Esophagus (tissue), 2 donors: ENCODE measurements around the gene RASAL2. TPM values are rescaled to one million over a fixed set of nuclear protein-coding genes. Genes with fewer than 3 reads are reported as not detected.
"Not testable (repeated sequence)": the region's sequence is repeated elsewhere in the genome, so short reads cannot be mapped to it uniquely, and the experiment has no call there.

Source experiments
- H3K27ac ChIP-seq, 2 donors: one replicate each; pipeline ENCODE4 v1.5.1; 2013; ENCODE audit warnings: low read depth in 2 of 2, mild to moderate bottlenecking in 2 of 2, inconsistent platforms in 1 of 2, low read length in 1 of 2, moderate library complexity in 1 of 2
- H3K27me3 ChIP-seq, 2 donors: one replicate each; pipeline ENCODE4 v1.6.1; 2013; ENCODE audit warnings: low read length in 2 of 2, control low read depth in 1 of 2, mild to moderate bottlenecking in 1 of 2; ENCODE audit not compliant: insufficient read depth in 2 of 2, control insufficient read depth in 1 of 2
- H3K36me3 ChIP-seq, 2 donors: one replicate each; pipeline ENCODE4 v1.6.1; 2013; ENCODE audit warnings: low read length in 1 of 2; ENCODE audit not compliant: control insufficient read depth in 2 of 2, insufficient read depth in 2 of 2
- H3K4me1 ChIP-seq, 2 donors: one replicate each; pipeline ENCODE4 v1.6.1; 2013; ENCODE audit warnings: low read length in 1 of 2; ENCODE audit not compliant: control insufficient read depth in 2 of 2, insufficient read depth in 2 of 2
- H3K4me3 ChIP-seq, 2 donors: one replicate each; pipeline ENCODE4 v1.5.1; 2013; ENCODE audit warnings: low read length in 2 of 2, mild to moderate bottlenecking in 2 of 2, low read depth in 1 of 2, moderate library complexity in 1 of 2
- H3K9me3 ChIP-seq, 2 donors: one replicate each; pipeline ENCODE4 v1.6.1; 2013; ENCODE audit warnings: mild to moderate bottlenecking in 2 of 2, low read depth in 1 of 2, low read length in 1 of 2, moderate library complexity in 1 of 2; ENCODE audit not compliant: control insufficient read depth in 2 of 2, insufficient read depth in 1 of 2
- WGBS, 2 donors: extraction: QIAGEN DNeasy Blood & Tissue Kit; methylation state at CpG; one replicate each; pipeline ENCODE4 v1.1.7; 2013; 5-methylcytosine and 5-hydroxymethylcytosine counted together
- polyA plus RNA-seq, 2 donors: library from polyadenylated mRNA; stranded (reverse); fragments of 200-250 nt; gene quantifications; one replicate each; pipeline ENCODE4 v1.2.3, GENCODE V29; 2013
- donor health status: healthy with polysubstance abuse.
- donor health status: Bipolar disorder and iron deficiency.

The RASAL2 gene
- polyA plus RNA-seq, 2 donors, result 13.3 to 14.3 TPM

DNA sequence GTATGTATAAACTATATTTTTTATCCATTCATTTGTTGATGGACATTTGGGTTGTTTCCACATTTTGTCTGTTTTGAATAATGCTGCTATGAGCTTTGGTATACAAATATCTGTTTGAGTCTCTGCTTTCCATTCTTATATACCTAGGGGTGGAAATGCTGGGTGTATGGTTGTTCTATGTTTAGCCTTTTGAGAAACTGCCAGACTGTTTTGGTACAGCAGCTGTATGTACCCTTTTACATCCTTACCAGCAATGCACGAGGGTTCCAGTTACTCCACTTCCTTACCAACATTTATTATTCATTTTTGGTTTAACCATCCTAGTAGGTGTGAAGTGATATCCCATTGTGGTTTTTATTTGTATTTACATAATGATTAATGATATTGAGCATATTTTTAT, 13.9 kb downstream of the RASAL2 start:
- H3K9me3 ChIP-seq, result no peaks in the 10 kb centered on the region
- WGBS, 2 donors, result 55 to 75% methylated on average over 1 of the region's 1 CpG

DNA sequence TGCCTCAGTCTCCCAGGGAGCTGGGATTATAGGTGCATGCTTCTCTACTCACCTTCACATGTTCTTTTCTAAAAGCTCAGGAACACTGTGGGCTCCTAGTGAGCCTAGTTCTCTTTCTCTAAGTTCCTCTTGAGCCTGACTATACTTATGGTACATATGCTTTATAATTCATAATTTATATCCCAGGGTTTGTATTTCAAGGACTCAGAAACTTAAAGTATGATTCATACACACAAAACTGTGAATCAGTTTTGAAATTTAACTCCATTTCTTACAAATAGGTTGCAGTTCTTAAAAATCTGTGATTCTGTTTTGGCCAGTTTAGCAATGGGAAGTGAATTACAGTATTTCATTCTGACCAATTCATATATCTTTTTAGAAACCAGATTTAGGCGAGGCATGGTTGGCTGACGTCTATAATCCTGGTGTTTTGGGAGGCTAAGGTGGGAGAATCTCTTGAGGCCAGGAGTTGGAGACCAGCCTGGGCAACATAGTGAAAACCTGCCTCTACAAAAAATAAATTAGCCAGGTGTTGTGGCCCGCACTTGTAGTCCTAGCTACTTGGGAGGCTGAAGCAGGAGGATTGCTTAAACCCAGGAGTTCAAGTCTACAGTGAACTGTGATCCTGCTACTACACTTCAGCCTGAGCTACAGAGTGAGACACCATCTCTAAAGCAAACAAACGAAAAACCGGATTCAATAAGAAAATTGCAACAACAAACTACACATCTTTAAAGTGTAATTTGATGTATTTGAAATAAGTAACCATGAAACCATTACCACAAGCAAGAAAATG, 15.6 kb downstream of the RASAL2 start:
- Histone ChIP-seq H3K27ac (no peak overlapping the region), H3K36me3 (no peaks in the 10 kb centered on the region), H3K4me1 (no peaks in the 10 kb centered on the region), H3K4me3 (no peak overlapping the region), H3K27me3 (no peaks in the 10 kb centered on the region), H3K9me3 (no peaks in the 10 kb centered on the region)
- WGBS, 2 donors, result 83 to 88% methylated on average over 5 of the region's 5 CpGs

More for the DNA sequence above, 13.9 kb downstream of the RASAL2 start:
- Histone ChIP-seq H3K27me3 (no peaks in the 10 kb centered on the region), H3K27ac (no peak overlapping the region), H3K4me1 (no peaks in the 10 kb centered on the region), H3K36me3 (no peaks in the 10 kb centered on the region), H3K4me3 (no peak overlapping the region)

DNA sequence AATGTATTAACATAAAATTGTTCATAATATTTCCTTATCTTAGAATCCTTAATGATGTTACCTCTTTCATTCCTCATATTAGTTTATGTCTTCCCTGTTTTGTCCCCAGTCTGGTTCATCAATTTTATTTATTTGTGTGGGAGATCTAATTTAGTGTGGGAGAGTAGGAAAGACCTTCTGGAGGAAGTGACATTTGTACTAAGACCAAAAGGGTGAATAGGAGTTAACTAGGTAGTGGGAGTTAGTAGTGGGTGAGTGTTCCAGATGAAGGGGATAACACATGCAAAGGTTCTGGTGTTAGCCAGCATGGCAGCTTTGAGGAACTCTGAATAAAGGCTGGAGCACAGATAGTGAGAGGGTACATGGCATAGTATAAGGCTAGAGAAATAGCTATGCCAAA, 21.4 kb downstream of the RASAL2 start:
- H3K36me3 ChIP-seq, result no peaks in the 10 kb centered on the region
- H3K4me3 ChIP-seq, result no peak overlapping the region
- H3K4me1 ChIP-seq, result no peaks in the 10 kb centered on the region
- H3K27me3 ChIP-seq, result no peaks in the 10 kb centered on the region
- H3K27ac ChIP-seq, result no peak overlapping the region
- no peaks in the 10 kb centered on the region for H3K9me3 ChIP-seq

DNA sequence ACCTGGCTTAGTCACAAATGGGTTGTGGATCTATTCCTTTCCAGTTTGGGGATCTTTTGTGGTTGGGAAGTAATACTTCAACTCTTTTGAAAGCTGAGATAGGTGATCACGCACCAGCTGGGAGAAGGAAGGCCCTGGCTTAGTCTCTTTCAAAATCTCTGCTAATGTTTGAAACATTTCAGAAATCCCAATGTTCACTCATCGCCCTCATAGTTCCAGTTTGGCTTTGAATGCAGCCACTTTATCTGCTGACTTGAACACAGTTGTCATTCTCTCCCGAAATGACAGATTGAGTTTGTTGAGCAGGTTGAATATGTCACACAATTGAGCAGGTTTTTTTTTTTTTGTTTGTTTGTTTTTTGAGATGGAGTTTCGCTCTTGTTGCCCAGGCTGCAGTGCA, 24.6 kb downstream of the RASAL2 start:
- no peaks in the 10 kb centered on the region for H3K27me3 ChIP-seq
- peaks cover 0 to 2% of the 10 kb centered on the region in 2 donors for H3K4me1 ChIP-seq
- 90 to 94% methylated on average over 4 of the region's 4 CpGs for WGBS, 2 donors
- no peaks in the 10 kb centered on the region for H3K36me3 ChIP-seq
- H3K4me3 ChIP-seq, result no peak overlapping the region
- no peaks in the 10 kb centered on the region for H3K9me3 ChIP-seq
- H3K27ac ChIP-seq, result peak overlapping the region in 1 of 2 donors; percentile 31

DNA sequence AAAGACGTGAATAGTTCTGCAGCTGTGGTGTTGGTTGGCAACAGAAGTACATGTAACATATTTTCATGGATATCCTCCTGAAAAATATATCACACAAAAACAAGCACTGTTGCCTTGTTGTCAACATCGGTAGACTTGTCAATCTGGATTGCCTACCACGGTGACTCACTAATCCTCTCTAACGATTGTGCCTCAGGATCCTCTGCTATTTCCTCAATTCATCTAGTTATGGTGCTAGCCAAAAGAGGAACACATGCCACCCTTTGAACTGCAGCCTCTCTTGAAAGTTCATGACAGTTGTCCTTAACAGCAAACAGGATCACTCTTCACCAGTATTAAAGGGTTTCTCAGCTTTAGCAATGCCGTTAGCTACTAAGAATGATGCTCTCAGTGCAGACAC, 25.7 kb downstream of the RASAL2 start:
- no peaks in the 10 kb centered on the region for H3K9me3 ChIP-seq
- peaks cover 0 to 2% of the 10 kb centered on the region in 2 donors for H3K4me1 ChIP-seq
- 55 to 61% methylated on average over 5 of the region's 5 CpGs for WGBS, 2 donors
- H3K27me3 ChIP-seq, result no peaks in the 10 kb centered on the region
- peak overlapping the region in 1 of 2 donors; percentile 4 for H3K27ac ChIP-seq
- no peak overlapping the region for H3K4me3 ChIP-seq
- no peaks in the 10 kb centered on the region for H3K36me3 ChIP-seq

DNA sequence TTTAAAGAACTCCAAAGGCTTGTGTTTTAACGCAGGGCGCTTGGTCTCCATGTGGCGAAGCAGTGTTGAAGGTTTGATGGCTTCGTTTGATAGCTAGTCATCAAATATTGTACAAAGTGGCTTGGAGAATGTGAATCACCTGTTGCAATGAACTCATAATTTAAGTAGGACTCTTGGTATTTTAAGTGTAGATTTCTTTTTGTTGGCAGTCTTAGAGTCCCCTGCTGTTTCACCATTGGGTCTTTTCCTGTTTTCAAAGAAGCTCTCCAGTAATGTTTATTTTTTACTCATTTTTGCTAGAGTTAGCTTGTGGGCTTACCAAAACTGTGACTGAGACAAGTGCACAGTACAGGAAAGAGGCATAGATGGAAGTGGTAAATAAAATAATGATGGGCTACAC, 26.2 kb downstream of the RASAL2 start:
- 95 to 96% methylated on average over 4 of the region's 4 CpGs for whole genome bisulfite sequencing, 2 donors
- Histone ChIP-seq H3K9me3 (no peaks in the 10 kb centered on the region), H3K4me3 (no peak overlapping the region), H3K4me1 (peaks cover 0 to 2% of the 10 kb centered on the region in 2 donors), H3K36me3 (no peaks in the 10 kb centered on the region), H3K27me3 (no peaks in the 10 kb centered on the region), H3K27ac (peak overlapping the region in 1 of 2 donors; percentile 4)

DNA sequence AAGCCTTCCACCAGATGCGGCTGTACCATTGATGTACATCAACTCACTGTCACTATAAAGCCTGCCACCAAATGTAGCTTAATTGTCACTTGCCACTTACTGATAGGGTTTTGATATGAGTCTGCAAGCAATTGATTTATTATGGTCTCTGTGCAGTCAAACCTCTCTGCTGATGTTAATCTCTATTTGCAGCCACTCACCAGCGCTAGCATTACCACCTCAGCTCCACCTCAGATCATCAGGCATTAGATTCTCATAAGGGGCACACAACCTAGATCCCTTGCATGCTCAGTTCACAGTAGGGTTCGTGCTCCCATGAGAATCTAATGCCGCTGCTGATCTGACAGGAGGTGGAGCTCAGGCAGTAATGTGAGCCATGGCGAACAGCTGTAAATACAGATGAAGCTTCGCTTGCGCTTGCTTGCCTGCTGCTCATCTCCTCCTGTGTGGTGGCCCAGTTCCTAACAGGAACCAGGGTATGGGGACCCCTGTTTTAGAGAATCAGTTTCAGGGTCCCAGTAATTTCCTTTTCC, 26.7 kb downstream of the RASAL2 start:
- WGBS, 2 donors, result 93 to 94% methylated on average over 7 of the region's 7 CpGs
- H3K27ac ChIP-seq, result peak overlapping the region in 1 of 2 donors; percentile 3
- H3K36me3 ChIP-seq, H3K27me3 ChIP-seq, H3K4me1 ChIP-seq, H3K4me3 ChIP-seq, H3K9me3 ChIP-seq: not testable (repeated sequence)

DNA sequence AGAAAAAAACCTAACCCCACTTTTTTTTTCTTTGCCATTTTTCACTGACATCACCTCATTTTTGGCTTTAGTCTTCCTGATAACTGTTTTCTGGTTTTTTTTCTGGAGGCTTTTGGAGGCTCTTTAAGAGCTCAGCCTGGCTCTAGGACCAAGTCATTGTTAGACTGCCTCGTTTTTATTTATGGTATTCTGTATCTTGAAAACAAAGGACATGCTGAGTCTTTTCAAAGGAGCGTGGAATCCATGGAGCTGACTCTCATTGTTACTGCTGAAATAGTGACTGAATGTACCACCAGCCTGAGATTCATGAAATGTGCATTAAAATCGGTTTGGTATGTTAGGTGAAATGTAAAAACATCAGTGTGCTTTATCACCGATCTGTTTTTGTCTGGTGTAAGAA, 28.0 kb downstream of the RASAL2 start:
- 55 to 61% methylated on average over 4 of the region's 4 CpGs for WGBS, 2 donors
- Histone ChIP-seq H3K27me3 (no peaks in the 10 kb centered on the region), H3K36me3 (no peaks in the 10 kb centered on the region), H3K27ac (no peak overlapping the region), H3K4me1 (peaks cover 0 to 2% of the 10 kb centered on the region in 2 donors), H3K9me3 (no peaks in the 10 kb centered on the region), H3K4me3 (no peak overlapping the region)

DNA sequence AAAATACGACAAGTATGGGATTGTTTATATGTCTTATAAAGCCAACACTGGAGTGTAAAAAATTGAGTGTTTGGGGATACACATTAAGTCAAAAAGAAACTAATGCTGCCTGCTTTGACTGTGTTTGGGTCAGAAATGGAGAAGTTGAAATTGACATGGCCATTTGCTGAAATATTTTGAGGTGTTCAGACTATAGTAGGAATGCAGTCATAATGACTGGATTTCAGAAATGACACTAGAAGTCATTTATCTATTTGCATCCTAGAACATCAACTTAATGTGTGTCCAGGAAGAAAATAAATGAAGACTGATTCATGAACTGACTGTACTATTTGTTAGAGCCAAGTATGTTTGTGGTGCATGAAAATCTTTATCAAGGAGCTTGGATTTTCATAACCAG, 28.4 kb downstream of the RASAL2 start:
- no peak overlapping the region for H3K27ac ChIP-seq
- 67 to 75% methylated on average over 1 of the region's 1 CpG for WGBS, 2 donors
- no peaks in the 10 kb centered on the region for H3K9me3 ChIP-seq

DNA sequence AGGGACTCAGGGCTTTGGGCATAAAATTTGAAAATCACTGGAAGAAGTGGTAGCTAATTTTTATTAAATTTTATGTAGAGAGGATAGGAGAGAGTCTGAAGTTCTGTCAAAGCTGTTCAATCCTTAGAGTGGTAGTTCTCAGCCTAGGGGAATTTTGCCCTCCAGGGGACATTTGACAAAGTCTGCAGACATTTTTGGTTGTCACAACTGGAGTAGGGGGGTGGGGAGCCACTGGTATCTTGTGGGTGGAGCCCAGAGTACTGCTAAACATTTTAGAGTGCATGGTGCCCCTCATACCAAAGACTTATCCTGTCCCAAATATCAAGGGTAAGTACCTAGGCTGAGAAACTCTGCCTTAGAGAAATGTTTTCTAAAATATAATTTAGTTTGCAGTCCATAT, 30.2 kb downstream of the RASAL2 start:
- Histone ChIP-seq H3K9me3 (no peaks in the 10 kb centered on the region), H3K36me3 (no peaks in the 10 kb centered on the region), H3K27me3 (no peaks in the 10 kb centered on the region), H3K4me1 (peaks cover 0 to 2% of the 10 kb centered on the region in 2 donors), H3K4me3 (no peak overlapping the region), H3K27ac (no peak overlapping the region)

More for the DNA sequence above, 28.4 kb downstream of the RASAL2 start:
- peaks cover 0 to 2% of the 10 kb centered on the region in 2 donors for H3K4me1 ChIP-seq
- H3K4me3 ChIP-seq, result no peak overlapping the region
- H3K36me3 ChIP-seq, result no peaks in the 10 kb centered on the region
- H3K27me3 ChIP-seq, result no peaks in the 10 kb centered on the region
